Right forelimb (tissue), 1 donor: ENCODE results near the gene DAAM2.
A peak's percentile ranks its signal among the peaks of the same experiment; 100 is the strongest.

Source experiments
- DNase-seq: peaks from one replicate; pipeline ENCODE4 v3.0.0-alpha.2; 2018

DAAM2 gene

GRCh38 chr6:39850736-39851297 lies 58.6 kb downstream of the DAAM2 start:
- DNase-seq, result no peak

GRCh38 chr6:39851331-39851730 lies 59.2 kb downstream of the DAAM2 start:
- DNase-seq, result no peak

- DNase-seq, result no peak
Measured at GRCh38 chr6:39852324-39852723, 60.1 kb downstream of the DAAM2 start.

- no peak for DNase-seq
Measured at GRCh38 chr6:39853604-39854003, 61.4 kb downstream of the DAAM2 start.

DNA sequence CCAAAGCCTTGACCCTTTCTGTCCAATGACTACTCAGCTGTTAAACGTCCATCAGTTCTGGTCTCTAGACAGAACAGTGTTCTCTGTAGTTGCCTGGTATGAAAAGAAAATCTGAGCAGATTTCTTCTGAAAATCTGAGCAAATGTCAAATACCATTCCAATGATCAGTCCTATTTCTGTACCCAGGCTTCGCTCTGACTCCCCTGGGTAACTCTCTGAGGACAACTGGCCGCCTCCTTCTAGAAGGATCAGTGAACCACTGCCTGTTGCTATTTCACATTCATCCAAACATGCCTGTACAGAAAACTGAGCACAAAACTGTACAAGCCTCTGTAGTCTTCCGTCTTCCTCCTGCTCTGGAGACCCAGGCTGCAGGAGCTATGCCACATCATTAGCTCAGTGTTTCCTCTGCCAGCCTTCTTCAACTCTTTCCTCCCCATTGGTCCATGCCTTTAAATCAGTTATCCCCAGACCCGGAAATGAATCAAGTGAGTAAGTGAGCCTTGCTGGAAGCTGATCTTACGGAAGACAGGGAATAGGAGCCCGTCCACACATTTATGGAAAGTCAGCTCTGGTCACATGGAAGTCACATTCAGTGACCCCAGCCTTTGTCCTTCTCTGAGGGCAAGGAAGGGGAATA lies 63.3 kb downstream of the DAAM2 start:
- no peak for DNase-seq

DNA sequence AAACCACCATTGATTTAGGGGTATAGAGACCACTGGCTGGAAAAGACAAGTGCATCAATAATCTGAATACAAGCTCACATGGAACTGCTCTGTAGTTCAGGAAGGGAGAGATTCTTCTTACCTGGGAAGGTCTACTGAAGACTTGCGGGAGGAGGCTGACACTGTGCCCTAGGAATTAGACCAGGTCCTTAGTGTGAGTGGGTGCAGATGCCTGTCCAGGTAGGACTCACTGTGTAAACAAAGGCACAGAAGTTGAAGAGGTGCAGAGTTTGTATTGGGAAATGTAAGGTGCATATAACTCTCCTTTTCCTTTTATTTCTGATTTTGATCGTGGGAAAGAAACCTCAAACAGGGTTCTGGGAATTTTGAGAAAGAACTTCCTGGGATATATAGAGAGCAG lies 66.8 kb downstream of the DAAM2 start:
- no peak for DNase-seq

- DNase-seq, result no peak
Measured at GRCh38 chr6:39861663-39862062, 69.5 kb downstream of the DAAM2 start.

GRCh38 chr6:39865011-39865888 lies 73.1 kb downstream of the DAAM2 start:
- DNase-seq, result no peak

- DNase-seq, result no peak
Measured at GRCh38 chr6:39867592-39867991, 75.4 kb downstream of the DAAM2 start.

DNA sequence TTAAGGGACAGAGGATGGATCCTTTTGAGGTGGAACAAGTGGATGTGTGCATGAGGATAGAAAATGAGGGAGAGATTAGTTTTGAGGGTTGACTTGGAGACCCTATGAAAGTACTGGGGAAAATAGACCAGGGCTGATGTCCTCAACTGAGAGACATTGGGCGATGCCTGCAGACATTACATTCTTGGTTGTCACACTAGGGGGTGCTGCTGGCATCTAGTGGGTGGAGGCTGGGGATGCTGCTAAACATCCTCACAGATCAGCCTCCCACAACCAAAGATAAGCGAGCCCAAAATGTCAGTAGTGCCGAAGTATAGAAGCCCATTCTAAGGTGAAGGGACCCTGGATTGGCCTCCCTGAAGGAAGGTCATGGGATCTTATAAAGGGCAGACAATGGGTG lies 78.8 kb downstream of the DAAM2 start:
- no peak for DNase-seq

DNA sequence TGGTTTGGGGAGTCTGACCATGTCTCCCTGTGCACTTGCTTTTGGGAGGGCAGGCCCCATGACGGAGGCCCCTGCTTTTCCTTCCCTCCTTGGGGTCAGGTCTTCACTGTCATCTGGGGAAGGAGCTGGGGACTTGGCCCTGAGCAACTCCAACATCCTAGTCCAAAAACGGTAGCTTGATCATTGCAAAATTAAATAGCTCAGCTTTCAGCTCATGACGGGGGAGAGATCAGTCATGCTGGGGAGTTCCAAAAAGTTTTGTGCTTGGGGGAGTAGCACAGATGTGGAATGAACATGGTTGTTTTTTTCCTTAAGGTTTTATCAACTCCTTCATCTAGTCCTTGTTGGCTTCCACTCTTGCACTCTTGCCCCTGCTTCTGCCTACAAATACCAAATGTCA lies 81.3 kb downstream of the DAAM2 start:
- DNase-seq, result no peak

GRCh38 chr6:39876111-39876510 lies 83.9 kb downstream of the DAAM2 start:
- no peak for DNase-seq

GRCh38 chr6:39876826-39877225 lies 84.7 kb downstream of the DAAM2 start:
- no peak for DNase-seq

GRCh38 chr6:39879535-39879934 lies 87.4 kb downstream of the DAAM2 start:
- no peak for DNase-seq

- DNase-seq, result no peak
Measured at GRCh38 chr6:39880594-39880993, 88.4 kb downstream of the DAAM2 start.

GRCh38 chr6:39881851-39882530 lies 89.8 kb downstream of the DAAM2 start:
- peak; percentile 54 for DNase-seq

- peak; percentile 84 for DNase-seq
Measured at GRCh38 chr6:39882531-39882899, 90.3 kb downstream of the DAAM2 start.

GRCh38 chr6:39884696-39885095 lies 92.5 kb downstream of the DAAM2 start:
- DNase-seq, result no peak

- no peak for DNase-seq
Measured at GRCh38 chr6:39885691-39886090, 93.5 kb downstream of the DAAM2 start.

GRCh38 chr6:39886871-39887270 lies 94.7 kb downstream of the DAAM2 start:
- no peak for DNase-seq

GRCh38 chr6:39887692-39888450 lies 95.7 kb downstream of the DAAM2 start:
- peak; percentile 76 for DNase-seq

GRCh38 chr6:39889229-39889628 lies 97.1 kb downstream of the DAAM2 start:
- no peak for DNase-seq

- no peak for DNase-seq
Measured at GRCh38 chr6:39891353-39891752, 99.2 kb downstream of the DAAM2 start.
